Neural cell (in vitro differentiated cells): ENCODE measurements around the gene RET. TPM values are rescaled to one million over a fixed set of nuclear protein-coding genes. Genes with fewer than 3 reads are reported as not detected.

Source experiments
- H2AFZ ChIP-seq: fragments of 200-600, 300-800 bp; sonication (generic), shearing (Covaris generic); 2 replicates; pipeline ENCODE4 v1.6.0; 2014; ENCODE audit warnings: low read depth, mild to moderate bottlenecking, antibody characterized with exemption, low read length, moderate library complexity
- H3F3A ChIP-seq: fragments of 200-600 bp; shearing (Covaris generic); 2 replicates; pipeline ENCODE4 v1.6.1; 2016; ENCODE audit warnings: mild to moderate bottlenecking, moderate library complexity, mixed read lengths, antibody characterized with exemption, low read length; ENCODE audit not compliant: insufficient read depth, poor library complexity, severe bottlenecking
- H3K27ac ChIP-seq: fragments of 200-600, 300-800 bp; sonication (generic), shearing (Covaris generic); 2 replicates; pipeline ENCODE4 v1.5.1; 2014; ENCODE audit warnings: mild to moderate bottlenecking, low read length, moderate library complexity
- H3K27me3 ChIP-seq: fragments of 300-800, 200-600 bp; sonication (generic), shearing (Covaris generic); 2 replicates; pipeline ENCODE4 v1.6.0; 2014; ENCODE audit warnings: mild to moderate bottlenecking, low read depth, low read length, moderate library complexity; ENCODE audit not compliant: insufficient read depth
- H3K36me3 ChIP-seq: fragments of 300-800, 200-600 bp; sonication (generic), shearing (Covaris generic); 2 replicates; pipeline ENCODE4 v1.5.1; 2014; ENCODE audit warnings: mild to moderate bottlenecking, antibody characterized with exemption, low read length, moderate library complexity; ENCODE audit not compliant: insufficient read depth
- H3K4me2 ChIP-seq: fragments of 300-800, 200-600 bp; sonication (generic), shearing (Covaris generic); 2 replicates; pipeline ENCODE4 v1.6.0; 2014; ENCODE audit warnings: mild to moderate bottlenecking, low read length
- H3K4me3 ChIP-seq: fragments of 300-800, 200-600 bp; sonication (generic), shearing (Covaris generic); 2 replicates; pipeline ENCODE4 v1.5.1; 2014; ENCODE audit warnings: mild to moderate bottlenecking, low read length, moderate library complexity
- H3K79me2 ChIP-seq: fragments of 200-600 bp; shearing (Covaris generic); replicated peaks from 2 replicates; pipeline ENCODE4 v1.6.0; 2014; ENCODE audit warnings: mild to moderate bottlenecking, low read length, moderate library complexity; ENCODE audit not compliant: insufficient read depth
- H3K9ac ChIP-seq: fragments of 300-800, 200-600 bp; sonication (generic), shearing (Covaris generic); 2 replicates; pipeline ENCODE4 v1.6.1; 2016; ENCODE audit warnings: mild to moderate bottlenecking, low read length, mixed read lengths
- H3K9me2 ChIP-seq: fragments of 200-600 bp; shearing (Covaris generic); 2 replicates; pipeline ENCODE4 v1.6.1; 2016; ENCODE audit warnings: mild to moderate bottlenecking, low read length, mixed read lengths; ENCODE audit not compliant: insufficient read depth
- H3K9me3 ChIP-seq: fragments of 200-600, 300-800 bp; sonication (generic), shearing (Covaris generic); 2 replicates; pipeline ENCODE4 v1.6.1; 2016; ENCODE audit warnings: mild to moderate bottlenecking, mixed run types, low read length, moderate library complexity, mixed read lengths
- H4K20me1 ChIP-seq: fragments of 200-600 bp; shearing (Covaris generic); 2 replicates; pipeline ENCODE4 v1.6.1; 2016; ENCODE audit warnings: mild to moderate bottlenecking, mixed run types; ENCODE audit not compliant: insufficient read depth
- CTCF ChIP-seq: fragments of 450-650 bp; IDR thresholded peaks from 2 replicates; pipeline ENCODE4 v1.5.1; 2014; ENCODE audit warnings: antibody characterized with exemption, mild to moderate bottlenecking, moderate library complexity; ENCODE audit not compliant: poor library complexity, severe bottlenecking
- EP300 ChIP-seq: fragments of 450-650 bp; conservative IDR thresholded peaks from 2 replicates; pipeline ENCODE4 v1.6.1; 2014; ENCODE audit warnings: antibody characterized with exemption, mild to moderate bottlenecking, moderate library complexity; ENCODE audit not compliant: poor library complexity, severe bottlenecking
- EZH2 ChIP-seq: fragments of 200-600, 300-800 bp; shearing (Covaris generic), sonication (generic); IDR thresholded peaks from 2 replicates; pipeline ENCODE4 v1.6.1; 2014; ENCODE audit warnings: antibody characterized with exemption, low read length, borderline replicate concordance, mild to moderate bottlenecking; ENCODE audit not compliant: insufficient read depth, poor library complexity, severe bottlenecking
- MXI1 ChIP-seq: fragments of 450-650 bp; conservative IDR thresholded peaks from 2 replicates; pipeline ENCODE4 v1.6.1; 2014; ENCODE audit warnings: antibody characterized with exemption, mild to moderate bottlenecking; ENCODE audit not compliant: poor library complexity, severe bottlenecking
- POLR2AphosphoS5 ChIP-seq: IDR thresholded peaks from 2 replicates; pipeline ENCODE4 v1.6.1; 2012
- RAD21 ChIP-seq: fragments of 450-650 bp; conservative IDR thresholded peaks from 2 replicates; pipeline ENCODE4 v1.6.1; 2014; ENCODE audit warnings: antibody characterized with exemption, mild to moderate bottlenecking, moderate library complexity
- SMC3 ChIP-seq: fragments of 450-650 bp; conservative IDR thresholded peaks from 2 replicates; pipeline ENCODE4 v1.6.1; 2014; ENCODE audit warnings: antibody characterized with exemption, mild to moderate bottlenecking, moderate library complexity; ENCODE audit not compliant: poor library complexity
- TAF1 ChIP-seq: IDR thresholded peaks from 2 replicates; pipeline ENCODE4 v1.6.1; 2012; ENCODE audit warnings: low read depth
- polyA plus RNA-seq: library from polyadenylated mRNA; depleted of rRNA; stranded (reverse); fragments of >200 nt; gene quantifications from 2 replicates; pipeline ENCODE4 v1.2.3, GENCODE V29; 2014
- TF ChIP-seq, protein P1 (sequence below): IDR thresholded peaks from 2 replicates; pipeline ENCODE4 v1.6.1; 2012; ENCODE audit warnings: borderline replicate concordance

Gene RET
- polyA plus RNA-seq, 1 donor from 2014 or later = 1.7 TPM

- no peaks in the 10 kb centered on the region for H3F3A ChIP-seq
- H3K9ac ChIP-seq = no peak overlapping the region
- no peaks in the 10 kb centered on the region for H3K27me3 ChIP-seq
- no peaks in the 10 kb centered on the region for H3K36me3 ChIP-seq
- H2AFZ ChIP-seq = no peak overlapping the region
- no peak overlapping the region for H3K4me2 ChIP-seq
- H3K9me2 ChIP-seq = no peaks in the 10 kb centered on the region
- no peaks in the 10 kb centered on the region for H3K9me3 ChIP-seq
- H3K79me2 ChIP-seq = no peaks in the 10 kb centered on the region
- no peak overlapping the region for H3K27ac ChIP-seq
- TF ChIP-seq RAD21 (no peak), SMC3 (no peak), CTCF (no peak), MXI1 (no peak), POLR2AphosphoS5 (no peak)
- TF ChIP-seq, protein P1, sequence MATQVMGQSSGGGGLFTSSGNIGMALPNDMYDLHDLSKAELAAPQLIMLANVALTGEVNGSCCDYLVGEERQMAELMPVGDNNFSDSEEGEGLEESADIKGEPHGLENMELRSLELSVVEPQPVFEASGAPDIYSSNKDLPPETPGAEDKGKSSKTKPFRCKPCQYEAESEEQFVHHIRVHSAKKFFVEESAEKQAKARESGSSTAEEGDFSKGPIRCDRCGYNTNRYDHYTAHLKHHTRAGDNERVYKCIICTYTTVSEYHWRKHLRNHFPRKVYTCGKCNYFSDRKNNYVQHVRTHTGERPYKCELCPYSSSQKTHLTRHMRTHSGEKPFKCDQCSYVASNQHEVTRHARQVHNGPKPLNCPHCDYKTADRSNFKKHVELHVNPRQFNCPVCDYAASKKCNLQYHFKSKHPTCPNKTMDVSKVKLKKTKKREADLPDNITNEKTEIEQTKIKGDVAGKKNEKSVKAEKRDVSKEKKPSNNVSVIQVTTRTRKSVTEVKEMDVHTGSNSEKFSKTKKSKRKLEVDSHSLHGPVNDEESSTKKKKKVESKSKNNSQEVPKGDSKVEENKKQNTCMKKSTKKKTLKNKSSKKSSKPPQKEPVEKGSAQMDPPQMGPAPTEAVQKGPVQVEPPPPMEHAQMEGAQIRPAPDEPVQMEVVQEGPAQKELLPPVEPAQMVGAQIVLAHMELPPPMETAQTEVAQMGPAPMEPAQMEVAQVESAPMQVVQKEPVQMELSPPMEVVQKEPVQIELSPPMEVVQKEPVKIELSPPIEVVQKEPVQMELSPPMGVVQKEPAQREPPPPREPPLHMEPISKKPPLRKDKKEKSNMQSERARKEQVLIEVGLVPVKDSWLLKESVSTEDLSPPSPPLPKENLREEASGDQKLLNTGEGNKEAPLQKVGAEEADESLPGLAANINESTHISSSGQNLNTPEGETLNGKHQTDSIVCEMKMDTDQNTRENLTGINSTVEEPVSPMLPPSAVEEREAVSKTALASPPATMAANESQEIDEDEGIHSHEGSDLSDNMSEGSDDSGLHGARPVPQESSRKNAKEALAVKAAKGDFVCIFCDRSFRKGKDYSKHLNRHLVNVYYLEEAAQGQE = no peak
- H4K20me1 ChIP-seq = no peaks in the 10 kb centered on the region
- no peak overlapping the region for H3K4me3 ChIP-seq
Measured at GRCh38 chr10:43032613-43033012, 44.3 kb upstream of the RET start.

GRCh38 chr10:43035800-43036199 lies 41.1 kb upstream of the RET start:
- Histone ChIP-seq H3K9me2 (no peaks in the 10 kb centered on the region), H3K4me3 (no peak overlapping the region), H3K27ac (no peak overlapping the region), H2AFZ (no peak overlapping the region), H3K9me3 (no peaks in the 10 kb centered on the region), H4K20me1 (no peaks in the 10 kb centered on the region), H3F3A (no peaks in the 10 kb centered on the region), H3K79me2 (no peaks in the 10 kb centered on the region), H3K4me2 (no peak overlapping the region), H3K9ac (no peak overlapping the region), H3K36me3 (no peaks in the 10 kb centered on the region), H3K27me3 (no peaks in the 10 kb centered on the region)
- TF ChIP-seq TAF1 (no peak), MXI1 (no peak), SMC3 (no peak), RAD21 (no peak), CTCF (no peak), POLR2AphosphoS5 (no peak), EZH2 (no peak), EP300 (no peak)
- TF ChIP-seq, protein P1 = no peak
